Measurements from ENCODE around the gene HIRA.
A peak's percentile ranks its signal among the peaks of the same experiment; 100 is the strongest.
"Not testable (repeated sequence)": the region's sequence is repeated elsewhere in the genome, so short reads cannot be mapped to it uniquely, and the experiment has no call there.

The HIRA gene

GRCh38 chr22:19321757-19322156 lies 109.8 kb downstream of the HIRA start:
- no peak for DNase-seq

GRCh38 chr22:19320136-19320535 lies 111.4 kb downstream of the HIRA start:
- not testable (repeated sequence) for DNase-seq

GRCh38 chr22:19319281-19319680 lies 112.3 kb downstream of the HIRA start:
- no peak for DNase-seq

GRCh38 chr22:19317865-19318264 lies 113.7 kb downstream of the HIRA start:
- DNase-seq, result no peak

GRCh38 chr22:19307872-19308271 lies 123.7 kb downstream of the HIRA start:
- DNase-seq, result no peak

- not testable (repeated sequence) for DNase-seq
Measured at GRCh38 chr22:19306535-19306934, 125.0 kb downstream of the HIRA start.

GRCh38 chr22:19304547-19304946 lies 127.0 kb downstream of the HIRA start:
- DNase-seq, result no peak

- no peak for DNase-seq
Measured at GRCh38 chr22:19303785-19304184, 127.7 kb downstream of the HIRA start.

- DNase-seq, result no peak
Measured at GRCh38 chr22:19295733-19296132, 135.8 kb downstream of the HIRA start.

GRCh38 chr22:19292458-19293230 lies 138.9 kb downstream of the HIRA start:
- DNase-seq, result no peak

- peak; percentile 61 for DNase-seq
Measured at GRCh38 chr22:19291580-19292457, 139.7 kb downstream of the HIRA start, which contains the start of gene CLTCL1. TSS of gene CLTCL1 (minus strand) at chr22:19291719. CDS start at chr22:19291641, 78 bp downstream.

- DNase-seq, result no peak
Measured at GRCh38 chr22:19291218-19291579, 140.3 kb downstream of the HIRA start.

- no peak for DNase-seq
Measured at GRCh38 chr22:19290400-19291217, 140.9 kb downstream of the HIRA start.

- DNase-seq, result no peak
Measured at GRCh38 chr22:19289475-19290161, 141.9 kb downstream of the HIRA start.

- DNase-seq, result no peak
Measured at GRCh38 chr22:19287889-19288288, 143.6 kb downstream of the HIRA start.

GRCh38 chr22:19287076-19287707 lies 144.3 kb downstream of the HIRA start:
- no peak for DNase-seq

GRCh38 chr22:19285831-19286230 lies 145.7 kb downstream of the HIRA start:
- DNase-seq, result no peak
